GM12872 (cell line): Measurements from ENCODE around the gene ARL3.

ENCODE experiments used
- CTCF ChIP-seq: IDR thresholded peaks from 3 replicates; pipeline ENCODE4 v1.5.1; 2011; ENCODE audit warnings: low read depth, mild to moderate bottlenecking, low read length, moderate library complexity; ENCODE audit not compliant: insufficient read depth

The ARL3 gene

GRCh38 chr10:102645741-102646609 lies 68.2 kb downstream of the ARL3 start:
- no peak for TF ChIP-seq CTCF

- no peak for TF ChIP-seq CTCF
These were observed 68.8 kb downstream of the ARL3 start for GRCh38 chr10:102645388-102645740.

- TF ChIP-seq CTCF: peak; percentile 73
These were observed 69.4 kb downstream of the ARL3 start for GRCh38 chr10:102644646-102645387.

- no peak for TF ChIP-seq CTCF
These were observed 70.0 kb downstream of the ARL3 start, which contains the start of gene TRIM8 for GRCh38 chr10:102644066-102644645. Gene TRIM8 (plus strand): TSS chr10:102644479. CDS start chr10:102644618, 139 bp downstream.

GRCh38 chr10:102643336-102644065 lies 70.7 kb downstream of the ARL3 start:
- no peak for TF ChIP-seq CTCF

GRCh38 chr10:102642736-102643335 lies 71.4 kb downstream of the ARL3 start:
- no peak for TF ChIP-seq CTCF
